Activated CD4-positive, alpha-beta T cell treated with anti-CD3 and anti-CD28 coated beads, Interleukin-2, Interleukin-4, amounts not matched to agents 100 ng/mL and 50 ng/mL, durations not matched to agents 16 hours and 8 hours (primary cell): Measurements from ENCODE around the gene SOBP.
A peak's percentile ranks its signal among the peaks of the same experiment; 100 is the strongest.

Experiments used
- DNase-seq: peaks from one replicate; pipeline ENCODE4 v3.0.0-alpha.2; 2020; ENCODE audit warnings: low spot score

The SOBP gene

DNA sequence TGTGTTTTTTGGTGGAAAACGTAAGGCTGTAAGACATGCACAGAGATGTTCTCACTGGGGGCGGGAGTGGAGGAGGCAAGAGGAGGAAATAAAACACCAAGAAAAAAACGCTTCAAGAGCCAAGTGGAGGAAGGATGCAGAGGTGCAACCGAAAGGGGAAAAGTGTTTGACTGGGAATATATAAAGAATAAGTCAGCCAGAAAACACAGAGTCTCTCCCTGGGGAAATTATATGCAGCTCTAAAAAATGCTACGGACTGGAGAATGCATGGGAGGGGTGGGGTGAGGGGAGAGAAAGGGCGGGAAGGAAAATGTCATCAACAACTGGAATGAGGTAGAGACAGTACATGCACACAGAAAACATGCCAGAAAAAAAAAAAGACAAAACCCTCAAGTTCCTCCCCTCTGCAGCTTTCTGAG, 200.7 kb downstream of the SOBP start:
- no peak for DNase-seq

DNA sequence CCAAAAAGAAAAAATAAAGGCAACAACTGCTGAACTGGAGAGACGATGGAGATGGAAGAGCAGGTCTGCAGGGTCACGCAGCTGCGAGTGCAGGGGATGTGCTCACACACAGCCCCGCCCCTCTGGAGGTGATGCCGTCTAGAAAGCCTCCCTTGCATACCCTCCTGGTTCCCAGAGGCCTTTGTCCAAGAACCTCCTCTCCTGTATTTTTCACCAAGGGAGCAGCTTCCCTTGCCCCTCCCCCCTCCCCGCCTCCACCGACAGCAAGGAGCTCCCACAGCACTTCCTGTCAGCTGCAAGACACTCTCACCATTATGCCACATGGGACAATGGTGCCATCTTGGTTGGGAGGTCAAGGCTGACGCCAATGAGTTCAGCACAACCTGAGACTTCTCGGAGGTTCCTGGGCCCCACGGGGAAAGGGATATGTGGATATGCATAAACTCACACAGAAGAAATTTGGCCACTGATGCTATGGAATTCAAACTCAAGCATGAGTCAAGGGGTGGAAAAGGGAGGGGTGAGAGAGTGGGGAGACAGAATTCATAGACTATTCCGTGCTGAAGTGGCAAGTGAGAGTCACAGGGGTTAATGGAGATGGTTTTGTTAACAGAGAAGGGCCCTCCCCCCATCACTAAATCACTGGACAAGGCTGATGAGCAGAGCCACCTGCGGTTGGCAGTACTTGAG, 201.3 kb downstream of the SOBP start:
- DNase-seq, result no peak

DNA sequence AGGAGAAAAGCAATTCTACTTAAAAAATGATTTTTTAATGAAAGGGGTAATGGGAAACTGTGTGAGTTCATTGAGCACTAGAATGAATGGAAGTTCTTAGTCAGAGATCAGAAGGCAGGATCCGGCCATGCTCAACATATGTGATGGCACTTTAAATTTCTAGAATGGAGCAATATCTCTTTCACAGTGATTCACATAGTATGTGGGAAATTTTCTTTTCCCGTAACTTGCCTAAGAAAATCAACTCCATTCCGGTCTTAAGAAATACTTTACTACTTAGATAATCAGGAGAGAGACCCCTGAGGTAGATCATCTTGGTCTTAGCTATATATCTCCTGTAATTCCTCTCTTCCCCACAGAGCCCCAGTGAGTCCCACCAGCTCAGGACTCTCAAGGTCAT, 202.4 kb downstream of the SOBP start:
- no peak for DNase-seq

GRCh38 chr6:107695061-107695720, 205.3 kb downstream of the SOBP start:
- no peak for DNase-seq

DNA sequence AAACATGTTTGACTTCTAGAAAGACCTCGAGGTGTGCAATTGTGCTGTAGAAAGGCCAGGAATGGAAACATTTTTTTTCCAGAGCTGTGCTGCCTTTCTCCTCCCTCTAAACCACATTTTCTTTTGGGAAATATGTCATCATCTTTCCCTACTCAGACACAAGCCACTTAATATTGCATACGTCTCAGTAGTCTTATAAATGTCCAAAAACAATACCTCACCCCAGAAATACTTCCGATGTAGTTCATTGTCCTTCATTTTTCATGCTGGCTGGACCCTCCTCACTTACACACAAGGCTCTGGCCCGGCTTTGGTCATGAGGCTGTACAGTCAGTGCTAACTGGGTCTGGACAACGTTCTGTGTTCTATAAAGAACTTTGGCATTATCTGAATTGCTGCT, 207.8 kb downstream of the SOBP start:
- no peak for DNase-seq

DNA sequence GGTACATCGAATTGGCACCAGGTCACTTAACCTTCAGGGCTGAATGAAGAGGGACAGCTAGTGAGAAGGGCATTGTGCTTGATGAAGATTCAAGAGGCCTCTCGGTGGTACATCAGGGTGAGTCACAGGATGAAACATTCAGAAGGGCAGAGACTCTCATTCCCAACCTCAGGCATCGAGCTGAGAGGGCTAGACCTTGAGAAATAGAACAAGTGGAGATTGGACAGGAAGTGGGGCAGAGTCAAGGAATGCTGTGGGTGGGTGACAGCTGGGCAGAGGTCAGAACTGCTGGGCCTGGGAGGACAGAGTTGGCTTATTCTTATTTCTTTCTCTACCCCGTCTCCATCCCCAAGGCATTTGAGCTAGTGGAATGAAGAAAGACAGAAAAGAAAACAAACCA, 208.2 kb downstream of the SOBP start:
- DNase-seq, result no peak

DNA sequence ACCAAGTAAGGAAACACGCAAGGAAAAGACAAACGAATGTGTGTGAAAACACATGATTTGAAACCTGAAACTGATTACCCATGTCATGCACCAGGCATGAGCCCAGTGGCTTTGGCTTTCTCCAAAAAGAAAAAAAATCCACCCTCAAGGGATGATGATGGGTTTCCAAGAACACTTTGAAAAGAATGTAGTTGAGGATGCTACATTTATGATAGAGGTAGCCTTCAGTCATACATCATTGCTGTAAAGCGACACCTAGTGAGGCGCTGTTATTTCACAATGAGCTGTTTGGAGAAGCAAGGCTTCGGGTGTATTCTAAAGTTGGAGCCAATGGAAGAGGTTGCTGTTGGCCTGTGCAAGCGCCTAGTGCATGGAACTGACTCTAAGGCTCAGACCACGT, 209.3 kb downstream of the SOBP start:
- no peak for DNase-seq

DNA sequence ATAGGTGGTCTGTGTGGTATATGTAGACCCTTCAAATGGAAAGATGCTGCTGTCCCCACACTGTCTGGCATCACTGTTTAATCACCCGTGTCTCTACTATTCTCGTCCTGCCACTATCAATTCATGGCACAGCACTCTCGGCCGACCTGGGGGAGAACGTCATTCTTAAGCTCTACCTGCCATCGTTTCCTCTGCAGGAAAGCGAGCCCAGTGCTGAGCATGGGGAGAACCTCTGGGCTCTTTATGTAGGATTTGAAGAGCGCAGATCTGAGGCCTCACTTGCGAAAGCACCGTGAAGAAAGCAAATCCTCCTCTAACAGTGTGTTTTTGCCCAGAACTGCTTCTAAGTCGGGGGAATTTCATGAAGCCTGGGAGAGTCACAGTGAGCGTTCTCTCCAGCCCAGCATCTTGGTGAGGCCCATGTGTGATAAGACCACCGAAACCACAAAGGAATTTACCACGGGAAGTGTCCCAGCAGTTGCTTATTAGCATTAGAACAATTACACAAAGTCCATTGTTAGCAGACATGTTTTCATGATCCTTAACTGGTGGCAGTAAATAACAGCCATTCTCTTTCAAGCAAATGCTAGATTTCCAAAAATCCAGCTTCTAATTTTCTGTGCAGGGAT, 209.9 kb downstream of the SOBP start:
- DNase-seq, result no peak

- DNase-seq, result no peak
These were observed 213.7 kb downstream of the SOBP start for GRCh38 chr6:107703606-107704005.

GRCh38 chr6:107704347-107705013, 214.6 kb downstream of the SOBP start:
- DNase-seq, result peak; percentile 30

- no peak for DNase-seq
These were observed 216.7 kb downstream of the SOBP start for GRCh38 chr6:107706516-107707115.

DNA sequence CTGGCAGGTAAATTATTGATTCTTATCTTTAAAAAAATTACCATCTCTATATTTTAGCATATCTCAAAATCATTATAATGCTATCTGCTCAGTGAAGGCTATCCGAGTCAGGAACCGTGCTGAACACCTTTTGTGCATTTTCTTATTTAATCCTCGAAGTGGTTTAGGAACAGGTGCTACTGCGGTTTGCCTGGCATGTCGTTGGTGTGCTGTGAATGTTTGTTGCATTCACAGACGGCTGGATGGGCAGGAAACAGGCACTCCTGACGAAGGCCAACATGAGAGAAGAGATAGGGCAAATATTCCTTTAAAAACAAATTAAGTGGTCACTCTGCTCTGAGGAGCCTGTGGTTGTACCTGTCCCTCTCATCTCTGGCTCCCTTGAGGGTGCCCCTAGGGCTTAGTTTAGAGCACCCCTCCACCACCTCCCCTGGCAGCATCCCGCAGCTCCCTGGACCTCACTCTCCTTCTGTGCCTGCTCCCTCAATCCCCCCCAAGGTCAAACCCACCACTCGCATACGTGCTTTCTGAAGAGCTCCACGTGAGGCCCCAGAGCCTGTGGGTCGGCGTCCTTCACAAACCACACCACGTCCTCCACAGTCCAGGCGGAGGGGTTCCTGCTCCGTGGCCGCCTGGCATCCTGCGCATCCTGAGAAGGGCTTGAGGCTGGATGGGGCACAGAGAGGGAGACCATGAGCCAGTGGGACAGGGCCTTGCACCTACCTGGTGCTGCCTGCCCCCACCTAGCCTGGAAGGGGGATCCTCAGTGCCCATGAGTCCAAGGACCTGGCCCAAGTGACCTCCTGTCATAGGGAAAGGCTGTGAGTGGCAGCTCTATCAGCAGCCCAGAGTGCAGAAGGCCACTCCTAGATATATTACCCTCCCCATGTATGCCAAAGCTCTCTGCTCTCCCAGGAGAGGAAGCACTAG, 217.7 kb downstream of the SOBP start:
- DNase-seq, result no peak

GRCh38 chr6:107708435-107708834, 218.5 kb downstream of the SOBP start:
- no peak for DNase-seq

DNA sequence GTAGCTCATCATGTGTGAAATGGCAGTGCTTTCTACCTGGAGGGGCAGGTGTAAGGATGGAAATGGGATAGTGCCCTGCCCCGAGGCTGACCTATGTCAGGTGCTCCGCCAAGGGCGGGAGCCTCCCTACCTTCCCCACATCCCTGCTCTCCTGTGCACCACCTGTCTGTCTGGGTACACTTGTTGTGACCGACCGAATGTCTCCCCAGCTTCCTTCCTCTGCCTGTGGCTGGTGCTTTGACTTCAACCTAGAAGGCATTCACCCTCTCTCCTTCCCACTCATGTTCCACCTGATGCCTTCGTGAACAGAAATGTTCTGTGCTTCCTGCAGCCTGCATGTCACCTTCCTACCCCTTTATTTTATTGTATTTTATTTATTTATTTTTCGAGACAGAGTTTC, 219.4 kb downstream of the SOBP start:
- no peak for DNase-seq
